DND-41 (cell line): ENCODE data around the gene RPP14.

Experiments
- ATAC-seq: fragments of 200-7000 bp; cut with Tn5 transposase; 3 replicates; pipeline ENCODE4 v1.9.1; 2021; ENCODE audit warnings: low read depth; ENCODE audit not compliant: insufficient read depth
- DNase-seq: peaks from one replicate; pipeline ENCODE4 v3.0.0-alpha.2; 2020
- H2AFZ ChIP-seq: 2 replicates; pipeline ENCODE4 v1.6.0; 2012; ENCODE audit warnings: low read depth, low read length
- H3K27ac ChIP-seq: 2 replicates; pipeline ENCODE4 v1.5.1; 2012; ENCODE audit warnings: low read length, inconsistent platforms
- H3K27me3 ChIP-seq: fragments of 200-600 bp; sonication (generic); 2 replicates; pipeline ENCODE4 v1.6.0; 2012; ENCODE audit warnings: low read length, mild to moderate bottlenecking, inconsistent platforms; ENCODE audit not compliant: insufficient read depth, poor library complexity
- H3K36me3 ChIP-seq: 2 replicates; pipeline ENCODE4 v1.5.1; 2012; ENCODE audit warnings: low read length, inconsistent platforms; ENCODE audit not compliant: insufficient read depth
- H3K4me1 ChIP-seq: 2 replicates; pipeline ENCODE4 v1.5.1; 2012; ENCODE audit warnings: mild to moderate bottlenecking, low read length; ENCODE audit not compliant: insufficient read depth
- H3K4me2 ChIP-seq: 2 replicates; pipeline ENCODE4 v1.6.0; 2012; ENCODE audit warnings: mild to moderate bottlenecking, moderate library complexity, low read length, inconsistent platforms; ENCODE audit not compliant: insufficient read depth
- H3K4me3 ChIP-seq, 2 experiments: fragments of 200-600 bp in 1 of 2; shearing (Covaris generic) in 1 of 2; 2 replicates each; pipeline ENCODE4 v1.5.1; 2012 to 2016; ENCODE audit warnings: inconsistent platforms in 2 of 2, low read length in 2 of 2, mild to moderate bottlenecking in 2 of 2, low read depth in 1 of 2, moderate library complexity in 1 of 2
- H3K79me2 ChIP-seq: 2 replicates; pipeline ENCODE4 v1.6.0; 2012; ENCODE audit warnings: low read length, inconsistent platforms; ENCODE audit not compliant: insufficient read depth
- H3K9ac ChIP-seq: 2 replicates; pipeline ENCODE4 v1.6.0; 2012; ENCODE audit warnings: low read depth, mild to moderate bottlenecking, inconsistent platforms, low read length, moderate library complexity
- H3K9me3 ChIP-seq: 2 replicates; pipeline ENCODE4 v1.5.1; 2012; ENCODE audit warnings: low read length, moderate library complexity, mild to moderate bottlenecking, inconsistent platforms; ENCODE audit not compliant: insufficient read depth, severe bottlenecking
- H4K20me1 ChIP-seq: 2 replicates; pipeline ENCODE4 v1.6.0; 2012; ENCODE audit warnings: low read length; ENCODE audit not compliant: insufficient read depth
- EZH2 ChIP-seq: IDR thresholded peaks from 3 replicates; pipeline ENCODE4 v1.6.1; 2012; ENCODE audit warnings: borderline replicate concordance, low read depth, mild to moderate bottlenecking, moderate library complexity, low read length, inconsistent platforms; ENCODE audit not compliant: severe bottlenecking
- TF ChIP-seq, protein P1 (sequence below): IDR thresholded peaks from 2 replicates; pipeline ENCODE4 v1.5.1; 2012; ENCODE audit warnings: borderline replicate concordance, low read length, moderate library complexity, mild to moderate bottlenecking; ENCODE audit not compliant: poor library complexity, severe bottlenecking; ENCODE audit errors: extremely low read depth

RPP14 gene

DNA sequence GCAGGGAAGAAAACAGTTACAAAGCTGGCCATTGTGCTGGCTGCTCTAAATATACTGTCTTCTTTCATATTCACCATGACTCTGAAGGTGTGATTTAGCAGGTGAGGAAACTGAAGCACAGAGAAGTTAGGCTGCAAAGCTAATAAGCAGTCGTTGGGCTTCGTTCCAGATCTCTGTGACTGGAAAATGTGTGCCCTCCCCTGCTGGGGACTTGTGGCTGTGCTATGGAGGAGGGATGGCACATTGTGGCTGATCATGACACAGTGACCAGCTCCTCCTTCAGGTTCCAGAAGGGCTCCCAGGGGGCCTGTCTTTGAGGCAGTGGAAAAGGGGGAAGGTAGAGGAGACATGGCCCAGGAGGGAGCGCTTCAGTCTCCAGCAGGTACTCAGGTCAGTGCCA is 45.9 kb downstream of the RPP14 start:
- peak; percentile 13; the same call in 1 of the 3 replicates for ATAC-seq
- Histone ChIP-seq H4K20me1 (peaks cover 9% of the 10 kb centered on the region; the same call in 1 of the 2 replicates), H3K79me2 (peaks cover 89% of the 10 kb centered on the region), H3K9me3 (no peaks in the 10 kb centered on the region), H3K27ac (peak overlapping the region; percentile 99), H3K27me3 (no peaks in the 10 kb centered on the region), H3K4me2 (peak overlapping the region; percentile 53), H3K9ac (peak overlapping the region; percentile 58), H3K4me1 (peaks cover 92% of the 10 kb centered on the region), H3K4me3 (no peak overlapping the region), H3K36me3 (peaks cover 28% of the 10 kb centered on the region), H2AFZ (no peak overlapping the region)
- peak; percentile 60 for DNase-seq
- TF ChIP-seq, protein P1, sequence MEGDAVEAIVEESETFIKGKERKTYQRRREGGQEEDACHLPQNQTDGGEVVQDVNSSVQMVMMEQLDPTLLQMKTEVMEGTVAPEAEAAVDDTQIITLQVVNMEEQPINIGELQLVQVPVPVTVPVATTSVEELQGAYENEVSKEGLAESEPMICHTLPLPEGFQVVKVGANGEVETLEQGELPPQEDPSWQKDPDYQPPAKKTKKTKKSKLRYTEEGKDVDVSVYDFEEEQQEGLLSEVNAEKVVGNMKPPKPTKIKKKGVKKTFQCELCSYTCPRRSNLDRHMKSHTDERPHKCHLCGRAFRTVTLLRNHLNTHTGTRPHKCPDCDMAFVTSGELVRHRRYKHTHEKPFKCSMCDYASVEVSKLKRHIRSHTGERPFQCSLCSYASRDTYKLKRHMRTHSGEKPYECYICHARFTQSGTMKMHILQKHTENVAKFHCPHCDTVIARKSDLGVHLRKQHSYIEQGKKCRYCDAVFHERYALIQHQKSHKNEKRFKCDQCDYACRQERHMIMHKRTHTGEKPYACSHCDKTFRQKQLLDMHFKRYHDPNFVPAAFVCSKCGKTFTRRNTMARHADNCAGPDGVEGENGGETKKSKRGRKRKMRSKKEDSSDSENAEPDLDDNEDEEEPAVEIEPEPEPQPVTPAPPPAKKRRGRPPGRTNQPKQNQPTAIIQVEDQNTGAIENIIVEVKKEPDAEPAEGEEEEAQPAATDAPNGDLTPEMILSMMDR, result peak; percentile 19
- no peak for TF ChIP-seq EZH2

DNA sequence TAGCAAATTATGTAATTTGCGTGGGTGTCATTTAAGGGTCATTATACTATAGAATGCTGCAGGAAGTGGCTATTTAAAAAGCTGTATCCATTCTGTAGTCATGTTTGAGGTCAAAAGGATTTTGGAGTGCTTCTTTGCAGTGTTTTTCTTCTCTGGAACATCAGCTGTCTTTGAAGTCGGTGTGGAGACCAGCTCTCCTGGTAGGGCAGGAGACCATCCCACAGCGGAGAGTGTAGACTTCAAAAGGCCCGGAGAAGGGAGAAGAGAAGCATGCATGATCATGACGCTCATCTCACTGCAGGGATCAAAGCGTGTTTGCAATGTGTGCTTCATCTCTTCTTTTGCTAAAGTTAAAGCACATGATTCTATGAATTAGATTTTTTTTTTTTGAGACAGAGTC is 46.6 kb downstream of the RPP14 start:
- Histone ChIP-seq H3K4me1 (peaks cover 87% of the 10 kb centered on the region), H2AFZ (no peak overlapping the region), H3K4me2 (peak overlapping the region; percentile 53), H3K4me3 (no peak overlapping the region), H3K9me3 (no peaks in the 10 kb centered on the region), H4K20me1 (peaks cover 9% of the 10 kb centered on the region; the same call in 1 of the 2 replicates), H3K27me3 (no peaks in the 10 kb centered on the region), H3K79me2 (peaks cover 88% of the 10 kb centered on the region), H3K27ac (peak overlapping the region; percentile 99), H3K36me3 (peaks cover 26% of the 10 kb centered on the region), H3K9ac (peak overlapping the region; percentile 58; the same call in 1 of the 2 replicates)
- TF ChIP-seq, protein P1, result no peak
- no peak for TF ChIP-seq EZH2
- DNase-seq (peak; percentile 32), ATAC-seq (no peak)

DNA sequence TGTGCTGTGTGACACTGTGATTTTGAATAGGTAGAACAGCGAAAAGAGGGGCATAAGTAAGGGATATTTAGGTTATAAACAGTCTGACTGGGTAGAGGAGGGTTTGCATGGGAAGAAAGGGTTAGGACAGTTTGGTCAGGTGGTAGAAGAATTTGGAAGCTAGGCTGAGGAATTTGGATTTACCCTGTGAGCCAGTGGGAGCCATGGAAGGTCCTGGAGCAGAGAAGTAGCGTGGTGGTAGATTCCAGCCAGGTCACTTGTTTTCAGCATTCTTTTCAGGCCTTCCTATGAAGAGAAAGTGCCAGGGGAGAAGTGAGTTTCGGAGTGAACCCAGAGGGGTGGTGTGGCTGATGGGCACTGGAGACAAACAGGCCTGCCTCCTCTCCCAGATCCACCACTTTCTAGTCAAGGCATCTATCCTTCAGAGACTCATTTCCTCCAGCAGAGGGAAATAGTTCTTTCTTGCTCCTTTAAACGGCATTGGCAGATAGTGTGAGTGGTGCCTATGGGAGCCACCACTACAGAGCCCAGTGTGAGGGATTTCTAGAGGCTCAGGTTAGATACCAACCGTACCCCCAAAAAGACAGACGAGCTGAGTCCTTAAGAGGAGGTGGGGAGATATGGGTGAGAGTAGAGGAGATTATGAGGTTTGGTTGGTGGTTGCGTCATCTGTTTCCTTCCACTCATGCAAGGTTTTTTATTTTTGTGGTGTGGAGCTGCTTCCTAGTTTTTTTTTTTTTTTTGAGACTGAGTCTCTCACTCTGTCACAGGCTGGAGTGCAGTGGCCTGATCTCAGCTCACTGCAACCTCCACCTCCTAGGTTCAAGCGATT is 47.9 kb downstream of the RPP14 start:
- peaks cover 19% of the 10 kb centered on the region for H3K36me3 ChIP-seq
- peak overlapping the region; percentile 58 for H3K9ac ChIP-seq
- H3K9me3 ChIP-seq, result no peaks in the 10 kb centered on the region
- H3K4me2 ChIP-seq, result peak overlapping the region; percentile 63
- peak overlapping the region; percentile 2; the same call in 1 of the 2 replicates for H2AFZ ChIP-seq
- peak overlapping the region in 1 of 2 experiments; percentile 37; a peak in 2 of 4 replicates for H3K4me3 ChIP-seq
- ATAC-seq, result peak; percentile 55
- H3K79me2 ChIP-seq, result peaks cover 88% of the 10 kb centered on the region
- H4K20me1 ChIP-seq, result peaks cover 17% of the 10 kb centered on the region; the same call in 1 of the 2 replicates
- TF ChIP-seq, protein P1, result peak; percentile 53
- TF ChIP-seq EZH2, result no peak
- no peaks in the 10 kb centered on the region for H3K27me3 ChIP-seq
- peak overlapping the region; percentile 78 for H3K27ac ChIP-seq
- DNase-seq, result peak; percentile 71
- H3K4me1 ChIP-seq, result peaks cover 74% of the 10 kb centered on the region
